Natural killer cell (primary cell): ENCODE measurements around the gene IMMT. TPM values are rescaled to one million over a fixed set of nuclear protein-coding genes. Genes with fewer than 3 reads are reported as not detected.

Source experiments
- ATAC-seq, 3 donors: fragments of 150-1000 bp in 2 of 3; fragments of 200-7000 bp in 1 of 3; cut with Tn5 transposase; 1 replicate in 1 of 3; 2 replicates in 2 of 3; pipeline ENCODE4 v1.10.0; 2021; ENCODE audit warnings: mild to moderate bottlenecking in 2 of 3, moderate library complexity in 2 of 3
- DNase-seq, 2 donors: peaks; one replicate each; pipeline versions ENCODE4 v3.0.0 to v3.0.0-alpha.2; 2013 to 2021; ENCODE audit warnings: mixed read lengths in 1 of 2
- H3K27ac ChIP-seq: one replicate; pipeline ENCODE4 v1.5.1; 2013; ENCODE audit warnings: mild to moderate bottlenecking, low read length
- H3K27me3 ChIP-seq: one replicate; pipeline ENCODE4 v1.6.1; 2013; ENCODE audit warnings: low read length; ENCODE audit not compliant: control insufficient read depth, insufficient read depth
- H3K36me3 ChIP-seq: one replicate; pipeline ENCODE4 v1.6.1; 2013; ENCODE audit warnings: low read length; ENCODE audit not compliant: control insufficient read depth, insufficient read depth
- H3K4me1 ChIP-seq: one replicate; pipeline ENCODE4 v1.6.1; 2013; ENCODE audit warnings: low read length; ENCODE audit not compliant: control insufficient read depth, insufficient read depth
- H3K4me3 ChIP-seq: one replicate; pipeline ENCODE4 v1.5.1; 2013; ENCODE audit warnings: low read length
- H3K9me3 ChIP-seq: one replicate; pipeline ENCODE4 v1.6.1; 2013; ENCODE audit warnings: low read length; ENCODE audit not compliant: control insufficient read depth, insufficient read depth
- H3K27ac Mint-ChIP-seq, 2 donors: one replicate each; pipeline ENCODE4 v1.8.0; 2022; ENCODE audit warnings: mild to moderate bottlenecking in 2 of 2, mixed read lengths in 2 of 2, moderate library complexity in 1 of 2
- H3K27me3 Mint-ChIP-seq, 2 donors: one replicate each; pipeline ENCODE4 v1.8.0; 2022; ENCODE audit warnings: low read depth in 2 of 2, mixed read lengths in 2 of 2
- H3K36me3 Mint-ChIP-seq: one replicate; pipeline ENCODE4 v1.8.0; 2022; ENCODE audit warnings: mixed read lengths
- H3K4me1 Mint-ChIP-seq, 2 donors: one replicate each; pipeline ENCODE4 v1.8.0; 2022; ENCODE audit warnings: mixed read lengths in 2 of 2
- H3K4me3 Mint-ChIP-seq: one replicate; pipeline ENCODE4 v1.8.0; 2022; ENCODE audit warnings: mild to moderate bottlenecking, moderate library complexity, mixed read lengths
- H3K9me3 Mint-ChIP-seq, 2 donors: one replicate each; pipeline ENCODE4 v1.8.0; 2022; ENCODE audit warnings: mixed read lengths in 2 of 2
- WGBS: methylation state at CpG from one replicate; pipeline ENCODE4 v1.1.7; 2013; ENCODE audit warnings: missing lambda C conversion rate; ENCODE audit not compliant: insufficient coverage; 5-methylcytosine and 5-hydroxymethylcytosine counted together
- intact Hi-C: fragments of 100-400 bp; cut with micrococcal nuclease; formaldehyde crosslinking; loops from one replicate; pipeline ENCODE4 v1.14.2; 2022
- total RNA-seq, 4 donors: library from RNA; stranded (reverse); fragments of 120-200 nt in 1 of 4; gene quantifications; one replicate each; pipeline versions ENCODE4 v1.2.3 to v1.2.4, GENCODE V29; 2013 to 2022
- TF ChIP-seq, protein P1 (sequence below): fragments of 200-600 bp; IDR thresholded peaks from one replicate; pipeline ENCODE4 v1.8.0; 2022; ENCODE audit warnings: antibody characterized with exemption

Gene IMMT
- total RNA-seq, 3 donors from 2014 or later (not counting 1 experiment from before 2014, with no cell fraction given): 54.5 to 62.6 (median 59.0) TPM

DNA sequence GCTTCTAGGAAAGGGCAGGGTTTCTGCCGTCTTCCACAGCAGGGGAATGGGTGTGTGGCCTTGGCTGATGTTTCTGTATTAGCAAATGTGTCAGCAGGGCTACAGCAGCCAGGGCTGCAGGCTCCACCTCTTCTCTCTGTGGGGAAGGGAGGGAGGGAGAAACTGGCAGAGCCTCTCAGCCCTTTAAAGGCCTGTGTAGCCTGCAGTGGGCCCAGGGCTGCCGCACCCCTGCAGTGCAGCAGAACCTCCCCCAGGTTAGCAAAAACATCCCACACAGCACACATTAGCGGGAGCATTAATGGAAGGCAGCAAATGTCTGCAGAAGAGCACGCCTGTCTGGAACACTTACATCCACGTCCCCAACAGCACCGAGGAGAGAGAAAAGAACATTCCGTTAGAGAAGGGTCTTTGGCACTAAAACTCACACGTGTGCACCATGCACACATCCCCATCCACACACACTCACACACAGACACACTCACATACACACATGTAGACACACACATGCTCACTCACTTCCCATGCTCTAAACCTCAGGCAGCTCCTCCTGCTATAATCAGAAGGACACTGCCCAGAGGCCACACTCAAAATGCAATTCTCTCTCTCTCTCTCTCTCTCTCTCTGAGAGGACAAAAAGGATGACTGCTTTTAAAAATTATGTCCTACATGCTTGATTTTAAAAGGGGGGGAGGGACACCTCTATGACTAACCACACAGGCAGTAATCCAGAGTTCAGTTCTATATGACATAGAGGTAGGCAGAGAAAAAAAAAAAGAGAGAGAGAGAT, 28.1 kb upstream of the IMMT start:
- TF ChIP-seq, protein P1, sequence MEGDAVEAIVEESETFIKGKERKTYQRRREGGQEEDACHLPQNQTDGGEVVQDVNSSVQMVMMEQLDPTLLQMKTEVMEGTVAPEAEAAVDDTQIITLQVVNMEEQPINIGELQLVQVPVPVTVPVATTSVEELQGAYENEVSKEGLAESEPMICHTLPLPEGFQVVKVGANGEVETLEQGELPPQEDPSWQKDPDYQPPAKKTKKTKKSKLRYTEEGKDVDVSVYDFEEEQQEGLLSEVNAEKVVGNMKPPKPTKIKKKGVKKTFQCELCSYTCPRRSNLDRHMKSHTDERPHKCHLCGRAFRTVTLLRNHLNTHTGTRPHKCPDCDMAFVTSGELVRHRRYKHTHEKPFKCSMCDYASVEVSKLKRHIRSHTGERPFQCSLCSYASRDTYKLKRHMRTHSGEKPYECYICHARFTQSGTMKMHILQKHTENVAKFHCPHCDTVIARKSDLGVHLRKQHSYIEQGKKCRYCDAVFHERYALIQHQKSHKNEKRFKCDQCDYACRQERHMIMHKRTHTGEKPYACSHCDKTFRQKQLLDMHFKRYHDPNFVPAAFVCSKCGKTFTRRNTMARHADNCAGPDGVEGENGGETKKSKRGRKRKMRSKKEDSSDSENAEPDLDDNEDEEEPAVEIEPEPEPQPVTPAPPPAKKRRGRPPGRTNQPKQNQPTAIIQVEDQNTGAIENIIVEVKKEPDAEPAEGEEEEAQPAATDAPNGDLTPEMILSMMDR: no peak
- no peak overlapping the region for H3K27ac ChIP-seq
- no peaks in the 10 kb centered on the region for H3K36me3 Mint-ChIP-seq
- intact Hi-C loops: no loop called here
- ATAC-seq (no peak), DNase-seq (no peak)
- H3K4me3 ChIP-seq: no peak overlapping the region
- no peaks in the 10 kb centered on the region for H3K36me3 ChIP-seq
- H3K9me3 Mint-ChIP-seq: no peaks in the 10 kb centered on the region
- peaks cover 4% of the 10 kb centered on the region for H3K4me1 ChIP-seq
- H3K27me3 ChIP-seq: no peaks in the 10 kb centered on the region
- no peaks in the 10 kb centered on the region for H3K27me3 Mint-ChIP-seq
- 87% methylated on average over 8 of the region's 8 CpGs for WGBS
- H3K27ac Mint-ChIP-seq: no peak overlapping the region
- H3K4me3 Mint-ChIP-seq: no peak overlapping the region
- H3K4me1 Mint-ChIP-seq: peaks cover 0 to under 1% of the 10 kb centered on the region in 2 donors
- no peaks in the 10 kb centered on the region for H3K9me3 ChIP-seq

DNA sequence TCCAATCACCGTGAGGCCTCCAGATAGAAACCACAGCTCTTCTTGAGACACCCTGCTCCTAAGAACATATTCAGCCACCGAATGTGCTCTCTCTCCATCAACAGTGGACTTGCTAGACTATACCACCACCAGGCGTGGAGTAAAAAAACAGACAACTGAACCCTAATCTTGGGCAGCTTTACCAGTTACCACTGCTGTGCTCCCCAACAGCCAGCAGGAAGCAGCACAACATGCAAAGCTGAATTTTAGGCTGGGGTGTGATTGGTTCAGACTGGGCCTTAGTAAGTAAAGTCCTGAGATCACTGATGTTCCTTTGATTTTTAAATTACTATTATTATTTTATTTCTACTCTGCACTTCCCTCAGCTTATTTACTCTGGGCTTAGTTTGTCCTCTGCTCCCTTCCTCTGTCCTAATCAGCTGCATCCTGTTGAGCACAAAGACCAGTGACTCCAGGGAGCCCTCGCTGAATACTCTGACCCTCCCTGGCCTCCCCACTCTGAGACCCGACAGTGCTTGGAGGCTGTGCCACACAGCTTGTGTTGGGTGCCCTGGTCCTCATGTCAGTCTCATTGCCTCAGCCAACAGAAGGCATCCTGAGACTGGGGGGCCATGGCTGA, 25.9 kb upstream of the IMMT start:
- 69% methylated on average over 5 of the region's 5 CpGs for WGBS
- no peaks in the 10 kb centered on the region for H3K27me3 Mint-ChIP-seq
- TF ChIP-seq, protein P1: no peak
- intact Hi-C loops: no loop called here
- no peak overlapping the region for H3K4me3 Mint-ChIP-seq
- Histone ChIP-seq H3K27me3 (no peaks in the 10 kb centered on the region), H3K36me3 (no peaks in the 10 kb centered on the region), H3K27ac (no peak overlapping the region), H3K9me3 (no peaks in the 10 kb centered on the region), H3K4me3 (no peak overlapping the region), H3K4me1 (peaks cover 4% of the 10 kb centered on the region)
- H3K36me3 Mint-ChIP-seq: no peaks in the 10 kb centered on the region
- DNase-seq (peak in 1 of 2 donors; percentile 76), ATAC-seq (peak in 2 of 3 donors; percentile 36 to 69)
- no peak overlapping the region for H3K27ac Mint-ChIP-seq
- H3K4me1 Mint-ChIP-seq: peaks cover 0 to 3% of the 10 kb centered on the region in 2 donors
- H3K9me3 Mint-ChIP-seq: no peaks in the 10 kb centered on the region

DNA sequence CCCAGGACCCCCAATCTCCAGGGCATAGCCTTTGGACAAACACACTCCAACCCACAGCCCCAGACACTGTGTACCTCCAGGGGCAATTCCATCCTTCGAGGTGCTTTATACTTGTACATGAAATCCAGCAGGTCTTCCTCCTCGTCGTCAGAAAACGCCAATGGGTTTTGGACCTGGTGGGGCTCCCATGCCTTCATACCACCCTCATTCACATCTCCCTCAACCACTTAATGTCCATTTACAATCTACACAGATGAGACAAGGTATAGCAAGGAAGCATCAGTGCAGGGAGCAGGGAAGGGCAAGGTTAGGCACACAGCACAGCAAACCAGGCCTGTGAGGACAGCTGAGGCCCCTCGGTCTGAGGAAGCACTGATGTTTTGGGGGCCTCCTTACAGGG, 24.6 kb upstream of the IMMT start:
- TF ChIP-seq, protein P1: no peak
- Mint-ChIP-seq H3K27me3 (no peaks in the 10 kb centered on the region), H3K27ac (no peak overlapping the region), H3K4me3 (no peak overlapping the region), H3K9me3 (no peaks in the 10 kb centered on the region), H3K36me3 (no peaks in the 10 kb centered on the region), H3K4me1 (peaks cover 0 to 3% of the 10 kb centered on the region in 2 donors)
- intact Hi-C loops: no loop called here
- DNase-seq (no peak), ATAC-seq (no peak)
- 92% methylated on average over 4 of the region's 5 CpGs for WGBS
- H3K27ac ChIP-seq: no peak overlapping the region
- H3K36me3 ChIP-seq: no peaks in the 10 kb centered on the region
- no peak overlapping the region for H3K4me3 ChIP-seq
- no peaks in the 10 kb centered on the region for H3K9me3 ChIP-seq
- H3K27me3 ChIP-seq: no peaks in the 10 kb centered on the region
- no peaks in the 10 kb centered on the region for H3K4me1 ChIP-seq
